ENCODE data around the gene CDO1.
"Not testable (repeated sequence)": the region's sequence is repeated elsewhere in the genome, so short reads cannot be mapped to it uniquely, and the experiment has no call there.

The CDO1 gene

GRCh38 chr5:115842952-115843351 is 26.5 kb upstream of the CDO1 start:
- Mint-ChIP-seq H3K27ac (ENCODE audit: low read depth) (peak overlapping the region; percentile 98), H3K4me1 (peaks cover 43% of the 10 kb centered on the region), H3K36me3 (ENCODE audit: insufficient read depth) (peaks cover 18% of the 10 kb centered on the region), H3K9me3 (no peaks in the 10 kb centered on the region), H3K27me3 (no peaks in the 10 kb centered on the region), H3K4me3 (peak overlapping the region; percentile 97)
- DNase-seq (ENCODE audit: low spot score in 2 of 2) (no peak), ATAC-seq (replicated peaks; ENCODE audit: extremely low read depth, poor library complexity, severe bottlenecking) (no peak)

- H3K4me3 Mint-ChIP-seq: peak overlapping the region; percentile 97
- ATAC-seq (replicated peaks; ENCODE audit: extremely low read depth, poor library complexity, severe bottlenecking) (peak; percentile 8), DNase-seq (ENCODE audit: low spot score in 2 of 2) (no peak)
- H3K9me3 Mint-ChIP-seq: no peaks in the 10 kb centered on the region
- H3K36me3 Mint-ChIP-seq (ENCODE audit: insufficient read depth): peaks cover 24% of the 10 kb centered on the region
- H3K27ac Mint-ChIP-seq (ENCODE audit: low read depth): peak overlapping the region; percentile 98
- peaks cover 43% of the 10 kb centered on the region for H3K4me1 Mint-ChIP-seq
- H3K27me3 Mint-ChIP-seq: no peaks in the 10 kb centered on the region
Observed at GRCh38 chr5:115842089-115842935, 25.9 kb upstream of the CDO1 start.

- DNase-seq (ENCODE audit: low spot score in 2 of 2) (peak; percentile 85 to 88), ATAC-seq (replicated peaks; ENCODE audit: extremely low read depth, poor library complexity, severe bottlenecking) (peak; percentile 86)
- peak within 1 kb of the TSS; percentile 97 for H3K4me3 Mint-ChIP-seq
- peak within 1 kb of the TSS; percentile 98 for H3K27ac Mint-ChIP-seq (ENCODE audit: low read depth)
- no peaks in the 10 kb centered on the region for H3K27me3 Mint-ChIP-seq
- peaks cover 44% of the 10 kb centered on the region for H3K4me1 Mint-ChIP-seq
- H3K9me3 Mint-ChIP-seq: no peaks in the 10 kb centered on the region
- H3K36me3 Mint-ChIP-seq (ENCODE audit: insufficient read depth): peaks cover 32% of the 10 kb centered on the region
Observed at GRCh38 chr5:115841382-115842088, 25.1 kb upstream of the CDO1 start, which contains the start of the genes AP3S1 and ATG12. AP3S1 (plus strand) TSS chr5:115841935; CDS start chr5:115842038, 103 bp downstream. ATG12 (minus strand) TSS chr5:115841565; CDS start chr5:115841552, 13 bp downstream.

- H3K36me3 Mint-ChIP-seq (ENCODE audit: insufficient read depth): peaks cover 39% of the 10 kb centered on the region
- no peaks in the 10 kb centered on the region for H3K27me3 Mint-ChIP-seq
- ATAC-seq (replicated peaks; ENCODE audit: extremely low read depth, poor library complexity, severe bottlenecking): no peak
- H3K4me1 Mint-ChIP-seq: peaks cover 49% of the 10 kb centered on the region
- no peak for DNase-seq (ENCODE audit: low spot score in 2 of 2)
- H3K4me3 Mint-ChIP-seq: peak overlapping the region; percentile 97
- H3K27ac Mint-ChIP-seq (ENCODE audit: low read depth): peak overlapping the region; percentile 98
- no peaks in the 10 kb centered on the region for H3K9me3 Mint-ChIP-seq
Observed at GRCh38 chr5:115840873-115841272, 24.4 kb upstream of the CDO1 start.

DNA sequence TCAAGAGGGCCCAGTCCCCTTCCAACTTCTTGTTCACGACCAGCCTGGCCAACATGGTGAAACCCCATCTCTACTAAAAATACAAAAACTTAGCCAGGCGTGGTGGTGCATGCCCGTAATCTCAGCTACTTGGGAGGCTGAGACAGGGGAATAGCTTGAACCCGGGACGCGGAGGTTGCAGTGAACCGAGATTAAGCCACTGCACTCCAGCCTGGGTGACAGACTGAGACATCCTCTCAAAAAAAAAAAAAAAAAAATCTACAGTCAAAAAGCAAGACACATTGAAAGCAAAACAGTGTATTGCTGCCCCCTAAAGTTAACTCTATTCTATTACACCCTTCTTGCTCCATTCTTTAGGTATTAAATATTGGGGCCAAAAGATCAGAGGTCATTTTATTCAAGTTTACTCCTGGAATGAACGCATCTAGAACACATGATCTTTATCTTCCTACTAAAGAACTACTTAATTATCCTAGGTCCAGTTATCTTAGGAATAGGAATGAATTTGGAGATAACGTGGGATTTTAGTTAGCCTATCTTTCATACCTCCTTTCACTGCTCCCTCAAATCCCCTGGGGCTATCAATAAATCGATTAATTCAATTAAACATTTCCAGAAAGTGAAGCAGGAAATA is 22.5 kb upstream of the CDO1 start:
- peaks cover 34% of the 10 kb centered on the region for H3K4me1 Mint-ChIP-seq
- no peaks in the 10 kb centered on the region for H3K9me3 Mint-ChIP-seq
- DNase-seq (ENCODE audit: low spot score in 2 of 2) (peak in 1 of 2 donors; percentile 41), ATAC-seq (replicated peaks; ENCODE audit: extremely low read depth, poor library complexity, severe bottlenecking) (no peak)
- peaks cover 53% of the 10 kb centered on the region for H3K36me3 Mint-ChIP-seq (ENCODE audit: insufficient read depth)
- no peaks in the 10 kb centered on the region for H3K27me3 Mint-ChIP-seq
- peak overlapping the region; percentile 78 for H3K27ac Mint-ChIP-seq (ENCODE audit: low read depth)
- peak overlapping the region; percentile 68 for H3K4me3 Mint-ChIP-seq

DNA sequence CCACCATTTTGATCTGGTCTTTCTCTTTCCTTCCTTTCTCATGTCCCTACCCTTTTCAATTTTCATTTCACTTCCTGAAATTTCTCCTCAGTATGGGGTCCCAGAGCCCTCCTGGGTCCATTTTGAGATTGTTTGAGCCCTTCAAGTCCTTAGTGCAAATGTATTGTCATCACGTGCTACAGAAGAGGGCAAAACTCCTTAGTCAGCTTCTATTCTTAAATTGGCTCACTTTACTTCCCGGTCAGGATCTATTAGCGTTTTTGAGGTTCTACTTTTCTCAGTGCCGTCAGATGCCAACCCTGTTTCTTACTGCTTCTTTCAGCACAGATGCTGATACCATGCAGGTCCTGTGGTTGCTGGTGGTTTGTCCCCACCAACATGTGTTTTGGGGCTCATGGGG is 19.0 kb upstream of the CDO1 start:
- no peak overlapping the region for H3K4me3 Mint-ChIP-seq

GRCh38 chr5:115831163-115831768 is 14.8 kb upstream of the CDO1 start:
- peak; percentile 56 for ATAC-seq (replicated peaks; ENCODE audit: extremely low read depth, poor library complexity, severe bottlenecking)
- DNase-seq (ENCODE audit: low spot score in 2 of 2): no peak
- no peaks in the 10 kb centered on the region for H3K27me3 Mint-ChIP-seq
- H3K27ac Mint-ChIP-seq (ENCODE audit: low read depth): no peak overlapping the region
- H3K9me3 Mint-ChIP-seq: no peaks in the 10 kb centered on the region
- peaks cover 13% of the 10 kb centered on the region for H3K4me1 Mint-ChIP-seq
- peaks cover 53% of the 10 kb centered on the region for H3K36me3 Mint-ChIP-seq (ENCODE audit: insufficient read depth)
- no peak overlapping the region for H3K4me3 Mint-ChIP-seq

More for the DNA sequence above, 19.0 kb upstream of the CDO1 start:
- no peak for DNase-seq (ENCODE audit: low spot score in 2 of 2)
- Mint-ChIP-seq H3K4me1 (peaks cover 32% of the 10 kb centered on the region), H3K27me3 (no peaks in the 10 kb centered on the region), H3K27ac (ENCODE audit: low read depth) (peak overlapping the region; percentile 58), H3K36me3 (ENCODE audit: insufficient read depth) (peaks cover 59% of the 10 kb centered on the region), H3K9me3 (no peaks in the 10 kb centered on the region)
- no peak for ATAC-seq (replicated peaks; ENCODE audit: extremely low read depth, poor library complexity, severe bottlenecking)

GRCh38 chr5:115829913-115830312 is 13.5 kb upstream of the CDO1 start:
- no peaks in the 10 kb centered on the region for H3K27me3 Mint-ChIP-seq
- peaks cover 11% of the 10 kb centered on the region for H3K4me1 Mint-ChIP-seq
- no peak overlapping the region for H3K27ac Mint-ChIP-seq (ENCODE audit: low read depth)
- H3K9me3 Mint-ChIP-seq: peaks cover 2% of the 10 kb centered on the region
- no peak overlapping the region for H3K4me3 Mint-ChIP-seq
- peaks cover 40% of the 10 kb centered on the region for H3K36me3 Mint-ChIP-seq (ENCODE audit: insufficient read depth)
- DNase-seq (ENCODE audit: low spot score in 2 of 2): no peak
- ATAC-seq (replicated peaks; ENCODE audit: extremely low read depth, poor library complexity, severe bottlenecking): no peak

- Mint-ChIP-seq H3K27ac (ENCODE audit: low read depth) (no peak overlapping the region), H3K9me3 (peaks cover 5% of the 10 kb centered on the region), H3K4me1 (peaks cover under 1% of the 10 kb centered on the region), H3K36me3 (ENCODE audit: insufficient read depth) (peaks cover 16% of the 10 kb centered on the region), H3K4me3 (no peak overlapping the region), H3K27me3 (peaks cover 8% of the 10 kb centered on the region)
- DNase-seq (ENCODE audit: low spot score in 2 of 2) (no peak), ATAC-seq (replicated peaks; ENCODE audit: extremely low read depth, poor library complexity, severe bottlenecking) (no peak)
Observed at GRCh38 chr5:115825948-115826347, 9.5 kb upstream of the CDO1 start.

- H3K27me3 Mint-ChIP-seq: peaks cover 17% of the 10 kb centered on the region
- not testable (repeated sequence) for H3K9me3 Mint-ChIP-seq; H3K4me1 Mint-ChIP-seq; H3K27ac Mint-ChIP-seq (ENCODE audit: low read depth); H3K4me3 Mint-ChIP-seq; DNase-seq (ENCODE audit: low spot score in 2 of 2); ATAC-seq (replicated peaks; ENCODE audit: extremely low read depth, poor library complexity, severe bottlenecking)
- H3K36me3 Mint-ChIP-seq (ENCODE audit: insufficient read depth): peaks cover 16% of the 10 kb centered on the region
Observed at GRCh38 chr5:115824983-115825382, 8.5 kb upstream of the CDO1 start.

GRCh38 chr5:115820846-115821245 is 4.4 kb upstream of the CDO1 start:
- Mint-ChIP-seq H3K36me3 (ENCODE audit: insufficient read depth) (no peaks in the 10 kb centered on the region), H3K4me3 (no peak overlapping the region), H3K27me3 (peaks cover 59% of the 10 kb centered on the region), H3K27ac (ENCODE audit: low read depth) (no peak overlapping the region), H3K9me3 (peaks cover 5% of the 10 kb centered on the region), H3K4me1 (peaks cover 9% of the 10 kb centered on the region)
- ATAC-seq (replicated peaks; ENCODE audit: extremely low read depth, poor library complexity, severe bottlenecking) (no peak), DNase-seq (ENCODE audit: low spot score in 2 of 2) (no peak)

- peaks cover 15% of the 10 kb centered on the region for H3K4me1 Mint-ChIP-seq
Observed at GRCh38 chr5:115818821-115819220, 2.4 kb upstream of the CDO1 start.

More at GRCh38 chr5:115818821-115819220, 2.4 kb upstream of the CDO1 start:
- ATAC-seq (replicated peaks; ENCODE audit: extremely low read depth, poor library complexity, severe bottlenecking): no peak
- no peak for DNase-seq (ENCODE audit: low spot score in 2 of 2)
- no peaks in the 10 kb centered on the region for H3K9me3 Mint-ChIP-seq
- peaks cover 79% of the 10 kb centered on the region for H3K27me3 Mint-ChIP-seq
- H3K4me3 Mint-ChIP-seq: no peak overlapping the region
- H3K27ac Mint-ChIP-seq (ENCODE audit: low read depth): no peak overlapping the region
- no peaks in the 10 kb centered on the region for H3K36me3 Mint-ChIP-seq (ENCODE audit: insufficient read depth)

All from central memory CD8-positive, alpha-beta T cell (primary cell).